IPS-18c (cell line): ENCODE data around the gene VWA5B1.
A peak's percentile ranks its signal among the peaks of the same experiment; 100 is the strongest.
"Not testable (repeated sequence)": the region's sequence is repeated elsewhere in the genome, so short reads cannot be mapped to it uniquely, and the experiment has no call there.

Source experiments
- H3K4me3 ChIP-seq: 2 replicates; pipeline ENCODE4 v1.7.0; 2013; ENCODE audit warnings: low read depth, mild to moderate bottlenecking, low read length, moderate library complexity; ENCODE audit not compliant: insufficient read depth
- H3K9me3 ChIP-seq: one replicate; pipeline ENCODE4 v1.6.1; 2013; ENCODE audit warnings: mild to moderate bottlenecking, low read length, moderate library complexity; ENCODE audit not compliant: control insufficient read depth, insufficient read depth

VWA5B1 gene

GRCh38 chr1:20276485-20277159 is 14.1 kb upstream of the VWA5B1 start:
- peaks cover 2% of the 10 kb centered on the region for H3K9me3 ChIP-seq
- no peak overlapping the region for H3K4me3 ChIP-seq

DNA sequence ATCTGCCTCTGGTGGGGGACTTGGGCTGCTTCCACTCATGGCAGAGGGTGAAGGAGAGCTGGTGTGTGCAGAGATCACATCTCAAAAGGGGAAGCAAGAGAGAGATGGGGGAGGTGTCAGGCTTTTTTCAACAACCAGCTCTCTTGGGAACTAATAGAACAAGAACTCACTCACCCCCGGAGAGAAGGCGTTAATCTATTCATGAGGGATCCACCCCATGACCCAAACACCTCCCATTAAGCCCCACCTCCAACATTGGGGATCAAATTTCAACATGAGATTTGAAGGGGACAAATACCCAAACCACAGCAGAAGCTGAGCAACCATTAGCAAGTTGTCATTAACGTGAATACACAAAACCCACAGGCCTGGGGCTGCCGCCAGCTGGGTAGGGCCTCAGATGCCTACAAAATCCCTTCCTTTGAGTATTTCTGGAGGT is 12.0 kb upstream of the VWA5B1 start:
- Histone ChIP-seq H3K9me3 (peaks cover 2% of the 10 kb centered on the region), H3K4me3 (no peak overlapping the region; the same call in 1 of the 2 replicates)

DNA sequence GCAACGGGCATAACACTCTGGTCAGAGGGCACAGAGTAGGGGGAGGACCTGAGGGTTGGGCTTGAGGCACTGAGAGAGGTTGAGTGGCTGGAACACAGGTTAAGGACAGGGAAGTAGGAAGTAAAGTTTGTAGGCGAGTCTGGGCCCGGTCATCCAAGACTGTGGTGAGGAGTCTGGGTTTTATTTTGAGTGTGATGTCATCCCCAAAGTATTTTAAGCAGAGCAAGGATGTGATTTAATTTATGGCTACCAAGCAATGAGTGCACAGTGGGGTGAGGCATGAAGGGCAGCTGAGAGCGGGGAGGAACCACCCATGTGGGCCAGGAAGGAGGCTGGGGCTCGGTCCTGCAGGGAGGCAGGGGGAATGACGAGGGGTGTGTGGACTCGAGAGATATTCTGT is 11.2 kb upstream of the VWA5B1 start:
- peaks cover 2% of the 10 kb centered on the region for H3K9me3 ChIP-seq
- H3K4me3 ChIP-seq: no peak overlapping the region

- no peak overlapping the region for H3K4me3 ChIP-seq
- H3K9me3 ChIP-seq: peaks cover 4% of the 10 kb centered on the region
These were observed 10.3 kb upstream of the VWA5B1 start for GRCh38 chr1:20280341-20280740.

DNA sequence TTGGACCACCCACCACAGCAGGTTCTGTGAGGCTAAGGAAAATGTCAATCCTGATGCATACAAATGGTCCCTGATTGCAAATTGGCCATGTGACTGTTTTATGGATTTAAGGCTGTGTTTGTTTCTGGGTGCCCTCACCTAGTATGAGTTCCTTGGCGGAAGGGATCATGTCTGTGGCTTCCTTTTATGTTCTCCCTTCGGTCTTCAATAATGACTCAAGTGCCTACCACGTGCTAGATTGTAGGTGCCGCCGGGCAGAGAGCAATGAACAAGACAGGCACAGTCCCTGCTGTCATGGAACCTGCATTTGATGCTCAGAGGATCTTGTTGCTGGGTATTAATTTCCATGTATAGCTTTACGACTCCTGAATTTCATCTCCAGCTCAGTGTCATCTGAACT is 9.8 kb upstream of the VWA5B1 start:
- Histone ChIP-seq H3K9me3 (peaks cover 4% of the 10 kb centered on the region), H3K4me3 (no peak overlapping the region)

DNA sequence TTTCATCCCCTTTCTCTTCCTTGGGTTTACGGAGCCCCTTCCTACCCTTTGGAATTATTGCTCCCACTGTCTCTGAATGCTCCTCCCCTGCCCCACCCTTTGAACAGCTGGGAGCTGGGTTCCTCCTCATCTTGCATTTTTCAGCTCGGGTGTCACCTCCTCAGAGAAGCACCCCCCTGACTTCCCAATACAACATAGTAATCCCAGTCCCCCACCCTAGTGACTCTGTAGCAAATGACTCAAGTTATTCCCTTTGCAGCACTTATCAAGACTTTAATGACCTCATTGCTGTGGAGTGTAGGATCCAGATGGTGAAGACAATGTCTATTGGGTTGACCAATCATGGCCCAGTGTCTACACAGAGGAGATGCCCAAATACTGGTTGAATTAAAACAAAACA is 8.9 kb upstream of the VWA5B1 start:
- peaks cover 4% of the 10 kb centered on the region for H3K9me3 ChIP-seq

GRCh38 chr1:20282533-20282932 is 8.1 kb upstream of the VWA5B1 start:
- peaks cover 2% of the 10 kb centered on the region for H3K9me3 ChIP-seq
- H3K4me3 ChIP-seq: no peak overlapping the region

More for the DNA sequence above, 8.9 kb upstream of the VWA5B1 start:
- no peak overlapping the region for H3K4me3 ChIP-seq

GRCh38 chr1:20284046-20284445 is 6.6 kb upstream of the VWA5B1 start:
- Histone ChIP-seq H3K9me3 (peaks cover 2% of the 10 kb centered on the region), H3K4me3 (no peak overlapping the region)

GRCh38 chr1:20284625-20285024 is 6.0 kb upstream of the VWA5B1 start:
- Histone ChIP-seq H3K9me3 (peaks cover 2% of the 10 kb centered on the region), H3K4me3 (no peak overlapping the region)

DNA sequence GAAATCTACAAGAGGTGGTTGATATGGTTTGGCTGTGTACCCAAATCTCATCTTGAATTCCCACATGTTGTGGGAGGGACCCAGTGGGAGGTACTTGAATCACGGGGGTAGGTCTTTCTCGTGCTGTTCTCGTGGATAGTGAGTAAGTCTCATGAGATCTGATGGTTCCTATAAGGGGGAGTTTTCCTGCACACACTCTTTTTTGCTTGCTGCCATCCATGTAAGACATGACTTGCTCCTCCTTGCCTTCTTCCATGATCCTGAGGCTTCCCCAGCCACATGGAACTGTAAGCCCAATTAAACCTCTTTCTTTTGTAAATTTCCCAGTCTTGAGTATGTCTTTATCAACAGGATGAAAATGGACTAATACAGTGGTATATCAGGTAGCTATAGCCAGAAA is 5.2 kb upstream of the VWA5B1 start:
- Histone ChIP-seq H3K9me3 (peaks cover 2% of the 10 kb centered on the region), H3K4me3 (no peak overlapping the region)

DNA sequence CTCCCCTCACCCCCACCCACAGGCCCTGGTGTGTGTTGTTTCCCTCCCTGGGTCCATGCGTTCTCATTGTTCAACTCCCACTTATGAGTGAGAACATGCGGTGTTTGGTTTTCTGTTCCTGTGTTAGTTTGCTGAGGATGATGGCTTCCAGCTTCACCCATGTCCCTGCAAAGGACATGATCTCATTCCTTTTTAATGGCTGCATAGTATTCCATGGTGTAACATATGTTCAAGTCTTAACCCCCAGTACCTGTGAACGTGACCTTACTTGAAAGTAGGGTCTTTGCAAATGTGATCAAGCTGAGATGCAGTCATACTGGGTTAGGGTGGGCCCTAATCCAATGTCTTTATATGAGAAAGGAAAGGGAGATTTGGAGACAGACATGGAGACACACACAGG is 3.0 kb upstream of the VWA5B1 start:
- H3K9me3 ChIP-seq, H3K4me3 ChIP-seq: not testable (repeated sequence)

- H3K4me3 ChIP-seq: 0 out of 2 replicates have a peak overlapping the region, but pooled peaks have one; percentile 3
- no peaks in the 10 kb centered on the region for H3K9me3 ChIP-seq
These were observed 990 bp downstream of the VWA5B1 start for GRCh38 chr1:20291645-20292084.

- H3K9me3 ChIP-seq: peaks cover 4% of the 10 kb centered on the region
These were observed 8.0 kb downstream of the VWA5B1 start for GRCh38 chr1:20298626-20299025.

DNA sequence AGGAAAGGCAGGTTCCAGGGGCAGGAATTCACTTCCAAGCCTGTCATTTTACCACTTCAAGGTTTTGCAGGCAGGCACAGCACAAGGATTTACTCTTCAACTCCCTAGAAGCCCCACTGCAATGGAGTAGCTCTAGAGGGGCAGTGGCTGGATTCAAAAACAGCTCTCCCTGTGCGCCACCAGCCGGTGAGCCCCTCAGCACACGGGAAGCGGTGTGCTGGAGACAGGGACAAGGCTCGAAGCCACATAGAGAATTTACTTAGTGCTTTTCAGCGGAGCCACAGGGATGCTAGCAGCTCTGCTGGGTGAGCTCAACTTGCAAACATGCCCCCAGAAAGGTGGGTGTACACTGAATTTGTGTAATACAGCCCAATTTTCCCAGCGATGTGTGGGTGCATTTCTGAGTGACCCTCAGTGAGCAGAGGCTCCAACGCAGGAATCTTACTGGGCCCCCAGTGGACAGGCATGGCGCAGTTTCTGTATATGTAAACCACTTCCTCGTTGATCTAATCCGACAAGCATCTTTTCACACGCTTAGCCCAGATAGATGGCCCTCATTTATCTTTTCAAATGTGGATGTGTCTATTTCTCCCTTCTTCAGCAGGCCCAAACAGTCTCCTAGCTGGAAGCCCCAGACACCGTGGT is 10.9 kb downstream of the VWA5B1 start:
- no peak overlapping the region for H3K4me3 ChIP-seq
- peaks cover 4% of the 10 kb centered on the region for H3K9me3 ChIP-seq

More at GRCh38 chr1:20298626-20299025, 8.0 kb downstream of the VWA5B1 start:
- no peak overlapping the region for H3K4me3 ChIP-seq

DNA sequence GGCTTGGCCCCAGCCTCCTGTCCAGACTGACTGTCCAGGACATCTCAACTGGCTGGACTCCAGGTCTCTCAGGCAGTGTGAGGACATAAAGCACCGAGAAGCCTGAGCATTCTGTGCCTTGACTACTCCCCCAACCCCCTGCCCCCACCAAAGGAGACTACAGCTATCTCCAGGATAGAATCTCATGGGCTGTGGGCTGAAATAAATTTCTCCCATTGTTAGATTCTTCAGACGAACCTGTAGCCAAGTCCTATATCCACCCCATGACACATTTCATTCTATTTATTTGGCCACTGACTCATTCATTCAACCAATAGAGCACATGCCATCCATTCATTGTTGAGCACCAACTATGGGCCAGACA is 11.4 kb downstream of the VWA5B1 start:
- Histone ChIP-seq H3K9me3 (peaks cover 4% of the 10 kb centered on the region), H3K4me3 (no peak overlapping the region)

DNA sequence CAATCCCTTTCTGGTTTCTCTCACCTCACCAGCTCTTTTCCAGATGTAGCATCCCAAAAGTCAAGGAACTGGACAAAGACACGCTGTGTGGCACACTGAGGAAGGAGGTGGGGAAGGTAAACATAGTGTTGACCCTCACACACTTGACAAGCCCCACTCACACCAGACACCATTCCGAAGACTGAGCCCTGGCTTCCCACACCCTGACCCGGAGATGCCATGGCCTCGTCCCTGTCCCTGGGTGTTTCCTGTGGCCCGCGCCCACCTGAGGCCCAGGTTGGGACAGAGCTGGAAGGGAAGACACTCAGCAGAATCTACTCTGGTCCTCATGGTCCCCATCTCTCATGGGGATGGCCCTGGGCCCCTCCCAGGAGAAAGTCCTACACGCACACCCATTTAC is 16.4 kb downstream of the VWA5B1 start:
- Histone ChIP-seq H3K9me3 (peaks cover 2% of the 10 kb centered on the region), H3K4me3 (no peak overlapping the region)

GRCh38 chr1:20308569-20308968 is 17.9 kb downstream of the VWA5B1 start:
- Histone ChIP-seq H3K4me3 (no peak overlapping the region), H3K9me3 (no peaks in the 10 kb centered on the region)

GRCh38 chr1:20311289-20311688 is 20.6 kb downstream of the VWA5B1 start:
- no peaks in the 10 kb centered on the region for H3K9me3 ChIP-seq
- no peak overlapping the region for H3K4me3 ChIP-seq
